PC-9 (cell line): ENCODE measurements around the gene FHAD1. TPM values are rescaled to one million over a fixed set of nuclear protein-coding genes. Genes with fewer than 3 reads are reported as not detected.

Experiments
- BruUV-seq: library from RNA; stranded (reverse); fragments of 400-500 nt; replicated peaks from 2 replicates; lab custom pipeline; 2021; lab: Mats Ljungman, UMichigan
- CTCF ChIA-PET: fragments of 300-600 bp; sonication (Branson Sonifier 250); formaldehyde crosslinking; loops from one replicate; lab custom pipeline; 2022; ENCODE audit warnings: antibody characterized with exemption; lab: Charles Lee
- POLR2A ChIA-PET: fragments of 300-600 bp; sonication (Branson Sonifier 250); formaldehyde crosslinking; loops from one replicate; lab custom pipeline; 2022; ENCODE audit warnings: antibody characterized with exemption; ENCODE audit not compliant: unreplicated experiment; lab: Charles Lee
- DNase-seq, 2 experiments: peaks; one replicate each; pipeline versions ENCODE4 v3.0.0 to v3.0.0-alpha.2; 2015 to 2022; ENCODE audit warnings: mixed read lengths in 1 of 2
- H2AFZ ChIP-seq: fragments of 200-600 bp; sonication (generic); 2 replicates; pipeline ENCODE4 v1.8.1; 2017; ENCODE audit warnings: antibody characterized with exemption
- H3F3A ChIP-seq: fragments of 200-600 bp; sonication (generic); 2 replicates; pipeline ENCODE4 v1.8.1; 2017; ENCODE audit warnings: antibody characterized with exemption, mild to moderate bottlenecking, low read depth; ENCODE audit not compliant: insufficient read depth
- H3K27ac ChIP-seq: fragments of 200-600 bp; sonication (generic); 2 replicates; pipeline ENCODE4 v1.6.1; 2016; ENCODE audit warnings: mixed run types
- H3K27me3 ChIP-seq: fragments of 200-600 bp; sonication (generic); 2 replicates; pipeline ENCODE4 v1.6.1; 2016; ENCODE audit warnings: low read depth, mixed run types; ENCODE audit not compliant: insufficient read depth
- H3K36me3 ChIP-seq: fragments of 200-600 bp; sonication (generic); 2 replicates; pipeline ENCODE4 v1.6.1; 2016; ENCODE audit warnings: low read depth, mixed run types
- H3K4me1 ChIP-seq: fragments of 200-600 bp; sonication (generic); replicated peaks from 2 replicates; pipeline ENCODE4 v1.6.1; 2016; ENCODE audit warnings: mixed run types; ENCODE audit not compliant: insufficient read depth
- H3K4me2 ChIP-seq: fragments of 200-600 bp; sonication (generic); 2 replicates; pipeline ENCODE4 v1.6.1; 2017; ENCODE audit warnings: mixed run types
- H3K4me3 ChIP-seq: fragments of 200-600 bp; sonication (generic); 2 replicates; pipeline ENCODE4 v1.6.1; 2016; ENCODE audit warnings: mixed run types
- H3K79me2 ChIP-seq: fragments of 200-600 bp; sonication (generic); 2 replicates; pipeline ENCODE4 v1.6.1; 2017; ENCODE audit warnings: low read depth, mixed run types
- H3K9me2 ChIP-seq: fragments of 200-600 bp; sonication (generic); 2 replicates; pipeline ENCODE4 v1.8.1; 2017; ENCODE audit warnings: mild to moderate bottlenecking; ENCODE audit not compliant: insufficient read depth
- H3K9me3 ChIP-seq: fragments of 200-600 bp; sonication (generic); 2 replicates; pipeline ENCODE4 v1.8.1; 2016; ENCODE audit warnings: low read depth; ENCODE audit not compliant: insufficient read depth
- H4K20me1 ChIP-seq: fragments of 200-600 bp; sonication (generic); 2 replicates; pipeline ENCODE4 v1.8.1; 2017; ENCODE audit not compliant: insufficient read depth
- CTCF ChIP-seq: fragments of 200-600 bp; sonication (generic); conservative IDR thresholded peaks from 2 replicates; pipeline ENCODE4 v1.6.1; 2017; ENCODE audit warnings: mixed run types, antibody characterized with exemption, mild to moderate bottlenecking, moderate library complexity
- EZH2 ChIP-seq: fragments of 200-600 bp; sonication (generic); IDR thresholded peaks from 2 replicates; pipeline ENCODE4 v1.8.0; 2017; ENCODE audit warnings: antibody characterized with exemption, low read depth
- intact Hi-C: fragments of 100-400 bp; cut with micrococcal nuclease; formaldehyde crosslinking; loops from one replicate; pipeline ENCODE4 v1.10.0; 2022; ENCODE audit not compliant: unreplicated experiment
- total RNA-seq: library from RNA; stranded (reverse); gene quantifications from 2 replicates; pipeline ENCODE4 v1.2.3, GENCODE V29; 2021

FHAD1 gene
- total RNA-seq, 1 experiment from 2014 or later, result 6.9 TPM

DNA sequence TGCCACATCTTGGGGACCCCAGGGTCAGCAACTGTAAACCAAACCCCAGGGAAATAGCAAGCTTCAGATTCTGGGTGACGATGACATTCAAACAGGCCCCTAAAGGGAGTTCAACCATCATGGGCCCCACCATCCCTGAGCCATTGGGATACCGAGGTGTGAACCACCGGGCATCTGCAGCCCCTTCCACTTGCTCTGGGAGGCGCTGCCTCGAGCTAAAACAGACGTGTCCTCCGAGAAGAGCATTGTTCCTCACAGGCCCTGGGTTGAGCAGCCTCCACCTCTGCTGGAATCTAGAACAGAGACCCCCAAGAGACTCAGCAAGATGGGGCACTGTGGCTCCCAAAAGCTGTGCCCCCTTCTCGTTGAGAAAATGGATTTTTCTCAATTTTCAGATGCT lies 143.6 kb downstream of the FHAD1 start:
- no peaks in the 10 kb centered on the region for H4K20me1 ChIP-seq
- no peak for DNase-seq
- no peak overlapping the region for H2AFZ ChIP-seq
- no peak overlapping the region for H3K4me3 ChIP-seq
- no peaks in the 10 kb centered on the region for H3K36me3 ChIP-seq
- H3K27me3 ChIP-seq, result no peaks in the 10 kb centered on the region
- H3K4me2 ChIP-seq, result no peak overlapping the region
- TF ChIP-seq EZH2 (no peak), CTCF (no peak)
- POLR2A ChIA-PET, result interaction anchor here (0.5 kb wide), 1 partner anchor 196 kb away, joined by 3 read pairs; no protein-coding TSS in a partner anchor
- intact Hi-C loops, result no loop called here
- no peaks in the 10 kb centered on the region for H3K9me3 ChIP-seq
- H3F3A ChIP-seq, result no peaks in the 10 kb centered on the region
- CTCF ChIA-PET, result no interaction called here
- no peaks in the 10 kb centered on the region for H3K79me2 ChIP-seq
- BruUV-seq, result no TSS peak
- no peaks in the 10 kb centered on the region for H3K9me2 ChIP-seq
- no peak overlapping the region for H3K27ac ChIP-seq
- no peaks in the 10 kb centered on the region for H3K4me1 ChIP-seq

GRCh38 chr1:15391366-15391765 lies 144.3 kb downstream of the FHAD1 start:
- H3K4me2 ChIP-seq, result no peak overlapping the region
- H3F3A ChIP-seq, result no peaks in the 10 kb centered on the region
- H3K79me2 ChIP-seq, result no peaks in the 10 kb centered on the region
- ChIA-PET POLR2A (no interaction called here), CTCF (no interaction called here)
- no peaks in the 10 kb centered on the region for H3K36me3 ChIP-seq
- no peak for TF ChIP-seq CTCF
- TF ChIP-seq EZH2, result no peak
- intact Hi-C loops, result no loop called here
- no peak for DNase-seq
- H4K20me1 ChIP-seq, result no peaks in the 10 kb centered on the region
- no peak overlapping the region for H3K27ac ChIP-seq
- no peaks in the 10 kb centered on the region for H3K27me3 ChIP-seq
- H2AFZ ChIP-seq, result no peak overlapping the region
- H3K4me3 ChIP-seq, result no peak overlapping the region
- BruUV-seq, result no TSS peak
- H3K9me2 ChIP-seq, result no peaks in the 10 kb centered on the region
- H3K4me1 ChIP-seq, result no peaks in the 10 kb centered on the region
- H3K9me3 ChIP-seq, result no peaks in the 10 kb centered on the region

DNA sequence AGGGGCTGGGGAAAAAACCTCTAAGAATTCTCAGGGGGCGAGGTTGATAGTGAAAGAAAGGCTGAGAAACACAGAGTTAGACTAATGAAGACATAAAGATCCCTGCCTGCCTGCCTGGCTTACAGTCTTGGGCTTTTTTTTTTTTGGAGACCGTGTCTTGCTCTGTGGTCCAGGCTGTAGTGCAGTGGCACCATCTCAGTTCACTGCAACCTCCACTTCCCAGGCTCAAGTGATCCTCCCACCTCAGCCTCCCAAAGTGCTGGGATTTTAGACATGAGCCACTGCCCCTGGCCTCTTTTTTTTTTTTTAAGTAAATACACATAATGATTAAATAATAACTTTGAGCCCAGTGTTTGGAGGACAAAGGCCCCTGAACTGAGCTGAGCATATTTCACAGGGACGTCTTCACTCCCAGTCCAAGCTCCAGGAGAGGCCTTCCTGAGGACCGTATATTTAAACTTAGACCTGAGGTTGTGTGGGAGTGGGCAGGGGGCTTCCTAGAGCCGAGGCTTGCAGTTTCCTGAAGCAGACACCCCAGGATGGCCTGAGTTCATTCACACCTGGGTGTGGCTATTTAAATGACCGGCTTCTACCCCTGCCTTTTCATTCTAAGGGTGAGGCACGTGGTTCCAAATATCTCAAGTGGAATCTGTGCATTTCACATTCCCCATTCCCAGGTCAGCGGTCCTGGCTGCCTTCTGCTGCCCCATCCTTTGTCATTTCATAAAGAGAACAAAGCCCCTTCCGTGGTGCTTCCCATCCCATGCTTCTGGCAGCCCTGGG lies 146.6 kb downstream of the FHAD1 start:
- intact Hi-C loops, result no loop called here
- Histone ChIP-seq H3K4me1 (no peaks in the 10 kb centered on the region), H3K9me2 (no peaks in the 10 kb centered on the region), H2AFZ (no peak overlapping the region), H3K79me2 (no peaks in the 10 kb centered on the region), H3K4me2 (no peak overlapping the region), H3F3A (no peaks in the 10 kb centered on the region), H3K9me3 (no peaks in the 10 kb centered on the region), H3K27ac (no peak overlapping the region), H4K20me1 (no peaks in the 10 kb centered on the region), H3K27me3 (no peaks in the 10 kb centered on the region), H3K36me3 (no peaks in the 10 kb centered on the region), H3K4me3 (no peak overlapping the region)
- ChIA-PET POLR2A (no interaction called here), CTCF (no interaction called here)
- DNase-seq, result no peak
- TF ChIP-seq CTCF (no peak), EZH2 (no peak)
- BruUV-seq, result no TSS peak
